GM10266 (cell line): ENCODE results near the gene ATRX.
"Not testable (repeated sequence)": the region's sequence is repeated elsewhere in the genome, so short reads cannot be mapped to it uniquely, and the experiment has no call there.

ENCODE experiments used
- DNase-seq: peaks from one replicate; pipeline ENCODE4 v3.0.0; 2012; ENCODE audit errors: extremely low spot score
- CTCF ChIP-seq: IDR thresholded peaks from 2 replicates; pipeline ENCODE4 v1.5.1; 2012; ENCODE audit warnings: mild to moderate bottlenecking, low read depth; ENCODE audit not compliant: control insufficient read depth, insufficient read depth; ENCODE audit errors: missing control alignments

Gene ATRX

GRCh38 chrX:77731821-77732419 is 54.1 kb downstream of the ATRX start:
- DNase-seq, result no peak
- TF ChIP-seq CTCF, result no peak

GRCh38 chrX:77726095-77726494 is 59.9 kb downstream of the ATRX start:
- not testable (repeated sequence) for DNase-seq

GRCh38 chrX:77723681-77724080 is 62.3 kb downstream of the ATRX start:
- no peak for TF ChIP-seq CTCF
- DNase-seq, result no peak

GRCh38 chrX:77719388-77719787 is 66.6 kb downstream of the ATRX start:
- TF ChIP-seq CTCF, result no peak
- DNase-seq, result no peak

GRCh38 chrX:77704881-77705280 is 81.1 kb downstream of the ATRX start:
- DNase-seq, result no peak
- no peak for TF ChIP-seq CTCF

- TF ChIP-seq CTCF, result no peak
- no peak for DNase-seq
Measured at GRCh38 chrX:77698242-77698641, 87.8 kb downstream of the ATRX start.

- DNase-seq, result no peak
- no peak for TF ChIP-seq CTCF
Measured at GRCh38 chrX:77694491-77694890, 91.5 kb downstream of the ATRX start.

GRCh38 chrX:77693594-77693993 is 92.4 kb downstream of the ATRX start:
- no peak for TF ChIP-seq CTCF
- peak; percentile 3 for DNase-seq
